ENCODE results near the gene SMIM38. TPM values are rescaled to one million over a fixed set of nuclear protein-coding genes. Genes with fewer than 3 reads are reported as not detected.
A peak's percentile ranks its signal among the peaks of the same experiment; 100 is the strongest.

SMIM38 gene
- total and polyA plus RNA-seq, 8 donors, result 0.33 to 6.2 (median 1.2) TPM

DNA sequence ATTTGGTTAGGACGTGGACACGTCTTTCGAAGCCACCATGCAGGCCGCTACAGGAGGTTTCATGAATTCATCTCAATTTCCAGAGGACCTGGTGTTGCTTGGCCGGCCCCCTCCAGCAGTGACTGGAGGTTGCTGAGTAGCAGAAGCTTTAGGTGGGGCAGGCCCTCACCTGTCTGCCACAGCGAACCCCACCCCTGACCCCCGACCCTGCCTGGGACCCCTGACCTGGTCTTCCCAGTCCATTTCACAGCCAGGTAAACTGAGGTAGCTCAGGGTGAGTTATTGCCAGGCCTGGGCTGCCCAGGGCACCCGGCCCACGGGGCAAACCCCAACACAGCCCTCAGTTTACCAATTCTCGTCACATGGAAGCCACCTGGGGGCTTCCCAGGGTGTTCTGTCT lies 39.1 kb upstream of the SMIM38 start:
- FAIRE-seq, result no peak
- peak in 2 of 6 donors; percentile 35 to 37 for DNase-seq
- Histone ChIP-seq H3K9me3 (no peaks in the 10 kb centered on the region), H3K4me3 (no peak overlapping the region), H3K4me1 (peaks cover 0 to 10% (median 9%) of the 10 kb centered on the region in 3 donors), H3K27me3 (no peaks in the 10 kb centered on the region), H3K27ac (no peak overlapping the region), H3K36me3 (no peaks in the 10 kb centered on the region)
- 90% methylated on average over 10 of the region's 10 CpGs for WGBS, 2 donors
- ATAC-seq, result no peak
- TF ChIP-seq, protein P1, sequence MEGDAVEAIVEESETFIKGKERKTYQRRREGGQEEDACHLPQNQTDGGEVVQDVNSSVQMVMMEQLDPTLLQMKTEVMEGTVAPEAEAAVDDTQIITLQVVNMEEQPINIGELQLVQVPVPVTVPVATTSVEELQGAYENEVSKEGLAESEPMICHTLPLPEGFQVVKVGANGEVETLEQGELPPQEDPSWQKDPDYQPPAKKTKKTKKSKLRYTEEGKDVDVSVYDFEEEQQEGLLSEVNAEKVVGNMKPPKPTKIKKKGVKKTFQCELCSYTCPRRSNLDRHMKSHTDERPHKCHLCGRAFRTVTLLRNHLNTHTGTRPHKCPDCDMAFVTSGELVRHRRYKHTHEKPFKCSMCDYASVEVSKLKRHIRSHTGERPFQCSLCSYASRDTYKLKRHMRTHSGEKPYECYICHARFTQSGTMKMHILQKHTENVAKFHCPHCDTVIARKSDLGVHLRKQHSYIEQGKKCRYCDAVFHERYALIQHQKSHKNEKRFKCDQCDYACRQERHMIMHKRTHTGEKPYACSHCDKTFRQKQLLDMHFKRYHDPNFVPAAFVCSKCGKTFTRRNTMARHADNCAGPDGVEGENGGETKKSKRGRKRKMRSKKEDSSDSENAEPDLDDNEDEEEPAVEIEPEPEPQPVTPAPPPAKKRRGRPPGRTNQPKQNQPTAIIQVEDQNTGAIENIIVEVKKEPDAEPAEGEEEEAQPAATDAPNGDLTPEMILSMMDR (IDR thresholded peaks at IDR 0.05), result no peak
- intact Hi-C loops (cut with DNase I), result no loop called here

DNA sequence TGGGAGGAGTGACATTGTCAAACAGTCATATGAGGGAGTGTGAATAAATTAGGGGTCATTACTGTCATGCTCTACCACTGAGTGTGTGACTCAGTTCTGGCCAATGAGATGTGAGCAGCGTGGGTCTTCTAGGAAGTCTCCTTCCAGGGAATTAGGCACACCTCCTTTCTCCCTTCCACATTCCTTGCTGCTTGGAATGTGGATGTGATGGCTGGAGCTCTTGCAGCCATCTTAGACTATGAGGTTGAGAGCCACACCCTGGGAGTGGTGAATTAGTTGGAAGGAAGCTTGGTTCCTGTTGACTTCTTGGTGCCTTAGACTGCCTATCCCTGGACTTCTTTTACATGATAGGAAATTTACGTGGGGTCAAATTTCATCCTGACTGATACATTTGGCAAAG lies 36.5 kb upstream of the SMIM38 start:
- TF ChIP-seq, protein P1 (IDR thresholded peaks at IDR 0.05), result no peak
- no peak for ATAC-seq
- 58 to 92% methylated on average over 2 of the region's 2 CpGs for WGBS, 2 donors
- Histone ChIP-seq H3K27me3 (no peaks in the 10 kb centered on the region), H3K27ac (no peak overlapping the region), H3K9me3 (no peaks in the 10 kb centered on the region), H3K4me3 (no peak overlapping the region), H3K4me1 (peaks cover 0 to 22% (median 7%) of the 10 kb centered on the region in 3 donors), H3K36me3 (no peaks in the 10 kb centered on the region)
- intact Hi-C loops (cut with DNase I), result no loop called here
- no peak for DNase-seq
- FAIRE-seq, result no peak

- H3K4me3 ChIP-seq, result no peak overlapping the region
- intact Hi-C loops (cut with DNase I), result no loop called here
- 82 to 84% methylated on average over 21 of the region's 21 CpGs for WGBS, 2 donors
- no peaks in the 10 kb centered on the region for H3K27me3 ChIP-seq
- H3K4me1 ChIP-seq, result peaks cover 0 to 15% (median 0%) of the 10 kb centered on the region in 3 donors
- FAIRE-seq (no peak), ATAC-seq (no peak), DNase-seq (peak in 2 of 6 donors; percentile 30 to 58)
- no peaks in the 10 kb centered on the region for H3K9me3 ChIP-seq
- H3K36me3 ChIP-seq, result no peaks in the 10 kb centered on the region
- TF ChIP-seq, protein P1 (IDR thresholded peaks at IDR 0.05), result no peak
- no peak overlapping the region for H3K27ac ChIP-seq
These were observed 35.4 kb upstream of the SMIM38 start for GRCh38 chr11:69120096-69120875.

- ATAC-seq (no peak), FAIRE-seq (no peak), DNase-seq (peak in 2 of 6 donors; percentile 18)
- no peaks in the 10 kb centered on the region for H3K27me3 ChIP-seq
- H3K36me3 ChIP-seq, result no peaks in the 10 kb centered on the region
- intact Hi-C loops (cut with DNase I), result no loop called here
- H3K9me3 ChIP-seq, result no peaks in the 10 kb centered on the region
- no peak overlapping the region for H3K27ac ChIP-seq
- H3K4me3 ChIP-seq, result no peak overlapping the region
- TF ChIP-seq, protein P1 (IDR thresholded peaks at IDR 0.05), result no peak
- peaks cover 0 to 12% (median 0%) of the 10 kb centered on the region in 3 donors for H3K4me1 ChIP-seq
- 81 to 86% methylated on average over 9 of the region's 9 CpGs for WGBS, 2 donors
These were observed 34.7 kb upstream of the SMIM38 start for GRCh38 chr11:69121021-69121420.

Data from pancreas (tissue), 10 donors.